HG03378 (cell line): ENCODE data around the gene PARVB.

Experiments used
- ATAC-seq: cut with Tn5 transposase; IDR thresholded peaks from one replicate; pipeline ENCODE4 v1.9.1; 2021; ENCODE audit warnings: mild to moderate bottlenecking, moderate library complexity; ENCODE audit not compliant: unreplicated experiment

The PARVB gene

DNA sequence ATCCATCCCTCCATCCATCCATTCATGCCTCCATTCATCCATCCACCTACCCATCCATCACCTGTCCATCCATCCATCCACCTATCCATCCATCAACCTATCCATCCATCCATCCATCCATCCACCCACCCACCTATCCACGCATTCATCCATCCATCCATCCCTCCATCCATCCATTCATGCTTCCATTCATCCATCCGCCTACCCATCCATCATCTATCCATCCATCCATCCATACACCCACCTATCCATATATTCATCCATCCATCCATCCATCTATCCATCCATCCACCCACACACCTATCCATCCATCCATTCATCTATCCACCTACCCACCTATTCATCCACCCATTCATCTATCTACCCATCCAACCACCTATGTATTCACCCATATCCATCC is 170.5 kb downstream of the PARVB start:
- ATAC-seq, result no peak

DNA sequence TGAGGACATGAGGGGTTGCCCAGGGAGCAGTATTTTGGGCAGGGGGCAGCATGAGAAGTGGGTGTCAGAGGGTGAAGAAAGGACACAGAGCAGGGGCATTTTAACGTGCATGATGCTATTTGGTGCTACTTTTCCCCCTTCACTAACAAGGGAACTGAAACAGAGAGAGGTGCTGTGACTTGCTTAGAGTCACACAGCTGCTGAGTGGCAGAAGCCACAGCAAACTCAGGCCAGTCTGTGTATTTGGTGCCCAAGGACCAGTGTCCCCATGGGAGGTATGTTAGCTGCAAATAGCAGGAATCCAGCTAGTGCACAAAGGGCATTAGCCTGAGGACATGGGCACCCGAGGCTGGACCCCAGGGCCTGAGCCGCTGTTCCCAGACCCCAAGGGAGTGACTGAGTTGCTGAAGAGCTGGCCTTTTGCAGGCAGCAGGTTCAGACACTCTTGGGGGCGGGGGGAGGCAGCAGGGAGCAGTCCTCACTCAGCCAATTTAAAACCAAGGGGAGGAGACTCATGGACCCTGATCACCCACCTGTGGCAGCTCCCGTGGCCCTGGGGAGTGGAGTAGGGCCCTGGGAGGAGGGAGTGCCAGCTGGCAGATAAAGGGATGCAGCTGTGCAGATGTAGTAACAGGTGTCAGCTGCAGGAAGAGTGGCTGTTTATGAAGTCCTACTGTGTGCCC is 171.2 kb downstream of the PARVB start:
- ATAC-seq, result no peak

GRCh38 chr22:44196241-44196640 is 172.1 kb downstream of the PARVB start:
- ATAC-seq, result no peak

- ATAC-seq, result no peak
These were observed 172.6 kb downstream of the PARVB start for GRCh38 chr22:44196731-44197131.

DNA sequence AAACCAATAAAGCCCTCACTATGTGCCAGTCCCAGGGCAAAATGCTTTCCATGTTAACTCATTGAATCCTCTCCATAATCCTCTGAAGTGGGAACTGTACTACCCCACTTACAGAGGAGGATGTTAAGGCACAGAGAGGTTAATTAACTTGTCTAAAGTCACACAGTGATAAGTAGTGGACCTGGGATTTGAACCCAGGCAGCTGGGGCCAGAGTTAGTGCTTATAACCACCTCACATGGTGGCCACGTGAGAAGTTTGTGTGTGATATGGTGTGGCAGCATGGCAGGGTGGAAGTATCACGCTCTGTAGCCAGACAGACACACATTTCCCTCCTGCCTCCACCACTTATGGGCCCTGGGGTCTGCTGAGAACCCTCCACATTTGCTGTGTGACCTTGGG is 173.2 kb downstream of the PARVB start:
- no peak for ATAC-seq

GRCh38 chr22:44199164-44199563 is 175.1 kb downstream of the PARVB start:
- no peak for ATAC-seq

- ATAC-seq, result no peak
These were observed 175.8 kb downstream of the PARVB start for GRCh38 chr22:44199866-44200265.

GRCh38 chr22:44200451-44200850 is 176.3 kb downstream of the PARVB start:
- no peak for ATAC-seq

GRCh38 chr22:44200855-44201550 is 176.9 kb downstream of the PARVB start:
- no peak for ATAC-seq

GRCh38 chr22:44201665-44202064 is 177.6 kb downstream of the PARVB start:
- no peak for ATAC-seq

DNA sequence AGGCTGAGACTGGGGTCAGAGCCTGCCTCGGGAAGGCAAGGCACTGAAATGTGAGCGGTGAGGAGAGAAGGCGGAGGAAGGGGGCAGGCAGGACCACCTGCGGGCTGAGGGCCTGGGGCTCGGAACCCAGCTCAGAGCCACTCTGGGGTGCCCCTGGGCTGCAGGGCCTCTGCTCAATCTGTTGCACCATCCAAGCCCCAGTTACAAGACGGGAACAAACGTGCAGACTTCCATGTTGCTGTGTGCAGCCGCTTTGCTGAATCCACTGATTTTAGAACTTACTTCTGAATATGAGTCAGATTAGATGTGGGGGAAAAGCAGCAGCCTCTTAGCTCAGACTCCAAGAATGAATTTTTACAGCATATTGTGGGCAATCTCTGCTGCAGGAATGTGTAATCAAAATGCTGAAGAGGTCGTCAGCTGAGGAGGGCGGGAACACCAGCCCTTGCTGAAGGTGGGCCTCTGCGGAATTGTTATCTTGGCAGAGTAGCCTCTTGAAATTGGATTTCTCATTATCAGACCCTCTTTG is 178.2 kb downstream of the PARVB start:
- ATAC-seq, result no peak

DNA sequence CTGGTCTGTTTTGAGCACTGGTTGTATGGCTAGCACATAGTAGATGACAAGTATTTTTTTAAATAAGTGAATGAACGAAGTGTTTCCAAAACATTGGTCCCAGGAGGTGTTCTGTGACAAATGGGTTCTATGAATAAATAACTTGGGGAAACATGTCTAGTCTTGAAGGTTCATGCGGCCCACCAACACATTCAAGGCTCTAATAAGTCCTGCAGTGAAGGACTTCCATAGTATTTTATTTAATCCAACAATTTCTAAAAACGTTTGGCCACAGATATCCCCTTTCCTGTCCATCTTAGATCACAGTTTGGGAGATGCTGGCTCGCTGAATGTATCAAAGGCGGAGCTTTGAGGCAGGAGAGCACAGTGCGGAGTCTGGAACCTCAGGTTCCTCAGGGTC is 179.1 kb downstream of the PARVB start:
- no peak for ATAC-seq

- no peak for ATAC-seq
These were observed 180.8 kb downstream of the PARVB start for GRCh38 chr22:44204739-44205515.

- ATAC-seq, result no peak
These were observed 181.6 kb downstream of the PARVB start for GRCh38 chr22:44205516-44206329.

DNA sequence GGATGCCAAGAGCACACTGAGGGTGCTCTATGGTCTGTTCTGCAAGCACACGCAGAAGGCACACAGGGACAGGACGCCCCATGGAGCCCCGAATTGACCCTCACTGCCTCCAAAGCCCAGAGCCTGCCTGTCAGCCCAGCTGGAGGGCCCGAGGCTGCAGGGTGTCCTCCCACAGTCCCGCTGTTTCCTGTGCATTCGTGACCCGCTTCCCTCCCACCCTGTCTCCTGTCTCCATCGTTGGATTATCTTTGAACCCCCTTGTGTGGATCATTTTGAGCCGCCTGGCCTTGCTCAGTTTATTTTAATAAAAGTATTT is 182.2 kb downstream of the PARVB start:
- ATAC-seq, result no peak

- ATAC-seq, result no peak
These were observed 182.6 kb downstream of the PARVB start for GRCh38 chr22:44206696-44207095.

- ATAC-seq, result no peak
These were observed 183.3 kb downstream of the PARVB start for GRCh38 chr22:44207173-44207980.

GRCh38 chr22:44207981-44208317 is 183.8 kb downstream of the PARVB start:
- no peak for ATAC-seq

DNA sequence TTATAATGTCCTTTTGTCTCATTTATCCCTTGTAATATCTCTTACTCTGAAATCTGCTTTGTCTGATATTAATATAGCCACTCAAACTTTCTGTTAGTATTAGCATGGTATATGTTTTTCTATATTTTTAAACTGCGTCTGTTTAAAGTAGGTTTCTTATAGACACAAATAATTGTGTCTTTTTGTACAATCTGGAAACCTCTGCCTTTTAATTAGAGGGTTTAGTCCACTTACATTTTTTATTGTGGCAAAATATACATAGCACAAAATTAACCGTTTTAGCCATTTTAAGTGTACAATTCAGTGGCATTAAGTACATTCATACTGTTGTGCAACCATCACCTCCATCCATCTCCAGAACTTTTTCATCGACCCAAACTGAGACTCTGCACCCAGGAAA is 185.2 kb downstream of the PARVB start:
- no peak for ATAC-seq

DNA sequence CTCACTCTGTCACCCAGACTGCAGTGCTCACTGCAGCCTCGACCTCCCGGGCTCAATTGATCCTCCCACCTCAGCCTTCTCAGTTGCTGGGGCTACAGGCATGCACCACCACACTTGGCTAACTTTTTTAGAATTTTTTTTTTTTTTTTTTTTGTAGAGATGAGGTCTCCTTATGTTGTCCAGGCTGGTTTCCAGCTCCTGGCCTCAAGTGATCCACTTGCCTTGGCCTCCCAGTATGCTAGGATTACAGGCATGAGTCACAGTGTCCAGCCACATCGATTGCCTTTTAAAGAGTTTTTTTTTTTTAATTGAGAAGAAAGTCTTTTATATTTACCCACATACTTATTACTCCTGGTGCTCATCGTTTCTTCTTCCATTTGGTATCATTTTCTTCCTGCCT is 186.6 kb downstream of the PARVB start:
- no peak for ATAC-seq
